Measurements from ENCODE around the gene PSME1.

Gene PSME1

GRCh38 chr14:24130717-24131548 lies 5.1 kb upstream of the PSME1 start:
- DNase-seq, result no peak

DNA sequence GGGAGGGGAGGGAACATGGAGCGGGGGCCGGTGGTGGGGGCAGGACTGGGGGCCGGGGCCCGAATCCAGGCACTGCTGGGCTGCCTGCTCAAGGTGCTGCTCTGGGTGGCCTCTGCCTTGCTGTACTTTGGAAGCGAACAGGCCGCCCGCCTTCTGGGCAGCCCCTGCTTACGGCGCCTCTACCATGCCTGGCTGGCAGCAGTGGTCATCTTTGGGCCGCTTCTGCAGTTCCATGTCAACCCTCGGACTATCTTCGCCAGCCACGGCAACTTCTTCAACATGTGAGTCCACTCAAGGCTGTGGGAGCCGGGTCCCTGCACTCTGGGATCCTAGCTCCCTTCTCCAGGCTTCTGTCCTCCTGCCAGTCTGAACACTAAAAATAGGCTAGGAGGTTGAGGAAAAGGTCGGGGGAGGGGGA lies 4.4 kb upstream of the PSME1 start:
- DNase-seq, result no peak

DNA sequence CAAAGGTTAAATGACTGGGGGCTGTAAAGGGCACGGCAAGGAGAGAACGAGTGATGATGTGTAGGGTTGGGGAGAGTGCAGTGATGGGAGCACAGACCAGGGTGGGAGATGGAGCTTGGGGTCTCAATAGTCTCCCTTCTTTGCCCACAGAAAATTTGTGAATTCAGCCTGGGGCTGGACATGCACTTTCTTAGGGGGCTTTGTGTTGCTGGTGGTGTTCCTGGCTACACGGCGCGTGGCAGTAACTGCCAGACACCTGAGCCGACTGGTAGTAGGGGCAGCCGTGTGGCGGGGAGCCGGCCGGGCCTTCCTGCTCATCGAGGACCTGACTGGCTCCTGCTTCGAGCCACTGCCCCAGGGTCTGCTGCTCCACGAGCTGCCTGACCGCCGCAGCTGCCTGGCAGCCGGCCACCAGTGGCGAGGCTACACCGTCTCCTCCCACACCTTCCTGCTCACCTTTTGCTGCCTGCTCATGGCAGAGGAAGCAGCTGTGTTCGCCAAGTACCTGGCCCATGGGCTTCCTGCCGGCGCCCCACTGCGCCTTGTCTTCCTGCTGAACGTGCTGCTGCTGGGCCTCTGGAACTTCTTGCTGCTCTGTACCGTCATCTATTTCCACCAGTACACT lies 3.8 kb upstream of the PSME1 start:
- DNase-seq, result peak; percentile 85

- no peak for DNase-seq
Measured at GRCh38 chr14:24132976-24133375, 3.0 kb upstream of the PSME1 start.

GRCh38 chr14:24133735-24134134 lies 2.3 kb upstream of the PSME1 start:
- no peak for DNase-seq

DNA sequence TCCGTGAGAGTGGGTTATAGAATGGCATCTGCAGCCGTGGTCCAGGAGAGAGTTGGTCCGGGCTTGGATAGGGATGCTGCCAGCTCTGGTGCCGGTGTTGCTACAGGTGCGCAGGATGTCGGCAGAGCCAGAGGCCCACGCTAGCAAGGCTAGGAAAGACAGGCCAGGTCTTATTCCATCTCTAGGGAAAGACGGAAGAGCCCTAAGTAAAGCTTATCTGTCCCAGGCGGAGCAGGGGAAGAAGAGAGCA lies 485 bp upstream of the PSME1 start:
- no peak for DNase-seq

DNA sequence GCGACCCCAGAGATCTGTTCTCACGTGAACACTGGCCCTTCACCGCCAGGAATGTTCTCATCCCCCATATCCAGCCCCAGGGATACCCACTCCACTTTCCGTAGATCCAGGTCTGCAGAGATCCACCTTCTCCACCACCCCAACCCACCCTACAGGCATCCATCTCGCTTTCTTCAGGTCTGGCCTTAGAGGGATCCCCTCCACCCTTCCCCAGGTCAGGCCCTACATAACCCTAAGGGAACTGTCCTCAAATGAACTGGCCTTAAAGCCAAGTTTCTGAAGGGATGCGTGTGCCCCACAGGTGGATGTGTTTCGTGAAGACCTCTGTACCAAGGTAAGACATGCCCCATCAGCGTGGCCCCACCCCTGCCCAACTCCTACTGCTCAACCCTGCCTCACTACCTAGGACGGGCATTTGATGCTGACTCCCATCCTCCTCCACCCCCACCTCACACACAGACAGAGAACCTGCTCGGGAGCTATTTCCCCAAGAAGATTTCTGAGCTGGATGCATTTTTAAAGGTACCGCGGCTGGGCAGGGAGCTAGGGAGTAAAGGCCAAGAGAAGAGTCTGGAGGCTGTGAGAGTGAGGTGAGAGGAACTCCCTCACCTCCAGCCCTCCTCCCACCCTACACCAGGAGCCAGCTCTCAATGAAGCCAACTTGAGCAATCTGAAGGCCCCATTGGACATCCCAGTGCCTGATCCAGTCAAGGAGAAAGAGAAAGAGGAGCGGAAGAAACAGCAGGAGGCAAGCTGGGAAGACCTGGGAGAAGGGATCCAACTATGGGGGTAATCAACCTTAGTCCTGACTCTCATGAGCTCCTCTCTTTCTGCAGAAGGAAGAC lies 912 bp downstream of the PSME1 start:
- no peak for DNase-seq

GRCh38 chr14:24137529-24138395 lies 1.8 kb downstream of the PSME1 start:
- no peak for DNase-seq

DNA sequence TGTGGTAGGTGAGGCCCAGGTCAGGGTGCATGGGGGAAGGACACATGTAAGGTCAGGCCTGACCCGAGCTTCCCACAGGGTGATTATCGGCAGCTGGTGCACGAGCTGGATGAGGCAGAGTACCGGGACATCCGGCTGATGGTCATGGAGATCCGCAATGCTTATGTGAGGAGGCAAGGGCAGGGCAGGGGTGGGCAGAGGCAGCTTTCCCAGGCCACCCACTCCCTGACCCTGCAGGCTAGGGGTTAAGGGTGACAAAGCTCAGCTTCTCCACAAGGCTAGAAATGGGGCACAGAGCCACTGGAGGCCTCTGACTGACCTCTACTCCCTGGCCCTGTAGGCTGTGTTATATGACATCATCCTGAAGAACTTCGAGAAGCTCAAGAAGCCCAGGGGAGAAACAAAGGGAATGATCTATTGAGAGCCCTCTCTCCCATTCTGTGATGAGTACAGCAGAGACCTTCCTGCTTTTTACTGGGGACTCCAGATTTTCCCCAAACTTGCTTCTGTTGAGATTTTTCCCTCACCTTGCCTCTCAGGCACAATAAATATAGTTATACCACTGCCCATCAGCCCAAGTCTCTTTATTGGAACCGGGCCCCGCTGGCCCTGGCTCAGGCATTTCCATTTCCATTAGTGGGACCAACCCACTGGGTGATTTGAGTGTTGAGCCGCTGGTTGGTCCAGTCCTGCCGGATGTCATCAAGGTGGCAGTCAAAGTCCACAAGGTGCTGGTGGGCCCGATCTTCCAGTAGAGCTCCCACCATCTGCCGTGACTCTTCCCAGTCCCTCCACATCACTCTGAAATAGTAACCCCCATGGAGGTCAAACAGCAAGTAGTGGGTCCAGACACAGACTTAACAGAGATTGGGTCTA lies 2.6 kb downstream of the PSME1 start:
- no peak for DNase-seq

DNA sequence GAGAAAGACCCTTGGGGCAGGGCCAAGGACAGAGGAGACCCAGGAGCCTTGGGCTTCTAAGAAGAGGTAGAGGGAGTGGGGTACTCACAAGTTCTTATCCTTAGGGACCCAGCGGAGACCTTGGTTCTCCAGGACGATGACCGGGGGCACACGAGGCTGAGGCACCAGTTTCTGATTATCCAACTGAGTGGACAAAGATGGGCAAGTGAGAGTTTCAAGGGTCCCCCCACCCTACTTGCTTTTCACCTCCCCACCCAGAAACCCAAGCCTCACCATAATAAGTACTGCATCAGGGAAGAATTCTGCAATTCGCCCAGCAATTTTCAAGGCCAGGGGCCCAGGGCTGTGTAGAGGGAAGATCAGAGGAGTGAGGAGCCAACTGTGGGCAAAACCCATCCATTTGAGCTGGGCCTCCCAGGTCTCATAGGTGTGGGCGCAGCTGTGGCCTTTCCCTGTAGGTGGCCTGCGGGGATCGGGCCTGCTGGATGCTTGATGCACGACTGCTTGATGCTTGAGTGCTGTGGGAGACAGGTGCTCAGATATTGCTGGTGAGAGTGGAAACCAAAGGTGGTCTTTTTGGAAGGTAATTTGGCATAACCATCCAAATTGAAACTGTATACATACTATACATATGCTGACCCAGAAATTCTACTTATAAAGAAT lies 3.4 kb downstream of the PSME1 start:
- no peak for DNase-seq

DNA sequence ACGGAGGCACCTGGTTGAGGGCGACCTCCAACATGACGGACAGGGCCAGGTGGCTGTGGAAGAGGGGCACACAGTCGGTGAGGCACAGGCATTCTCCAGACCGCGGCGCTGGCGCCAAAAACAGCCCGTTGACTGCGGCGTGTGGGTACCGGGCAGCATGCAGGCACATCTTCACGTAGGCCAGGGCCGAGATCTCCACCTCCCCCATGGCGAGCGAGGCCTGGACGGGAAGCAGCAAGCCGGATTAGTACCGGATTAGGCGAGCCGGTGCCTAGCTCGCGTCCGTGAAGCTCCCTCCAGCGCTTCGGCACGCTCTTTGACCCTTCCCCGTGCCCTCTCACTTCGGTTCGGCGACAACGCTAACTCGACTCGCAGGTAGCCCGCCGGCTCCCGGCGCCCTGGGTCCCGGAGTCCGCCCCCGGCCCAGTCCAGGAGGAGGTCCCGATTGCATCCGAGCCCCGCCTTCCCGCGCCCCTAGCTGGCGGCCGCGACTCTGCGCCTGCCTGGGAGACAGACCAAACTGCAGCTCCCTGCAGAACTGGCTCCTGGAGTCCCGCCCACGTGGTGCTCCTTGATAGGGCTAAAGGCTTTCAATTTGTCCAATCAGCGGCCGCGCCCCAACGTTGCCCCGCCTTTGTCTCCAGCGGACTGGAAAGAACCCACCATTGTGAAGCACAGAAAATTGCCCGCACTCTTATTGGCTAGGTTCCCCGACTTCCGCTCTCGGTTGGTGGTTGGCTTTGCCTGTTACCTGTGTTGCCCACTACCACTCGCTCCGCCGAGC lies 5.3 kb downstream of the PSME1 start, which contains the start of gene EMC9:
Gene EMC9, minus strand, starts transcription at position 495 of the 784 bp plus-strand sequence. Its CDS starts 287 bp downstream, at position 208.
- DNase-seq, result peak; percentile 100

DNA sequence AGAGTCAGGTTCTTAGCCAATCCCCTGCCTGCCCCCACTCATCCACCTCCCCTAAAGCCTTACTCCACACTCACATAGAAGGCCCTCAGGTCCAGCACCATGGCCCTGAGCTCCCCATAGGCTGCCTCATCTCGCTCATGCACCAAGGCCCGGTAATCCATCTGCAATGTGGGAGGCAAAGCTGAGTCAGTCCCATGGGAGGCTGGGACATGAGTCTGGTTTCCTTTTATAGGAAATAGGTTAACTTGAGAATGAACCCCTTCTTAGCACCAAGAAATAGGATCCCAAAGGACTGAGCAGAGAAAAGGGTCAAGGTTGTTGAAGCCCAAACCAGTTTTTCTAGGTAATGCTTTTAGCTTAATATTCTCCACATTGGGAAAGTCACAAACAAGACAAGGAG lies 7.5 kb downstream of the PSME1 start:
- DNase-seq, result no peak

GRCh38 chr14:24144451-24144850 lies 8.5 kb downstream of the PSME1 start:
- DNase-seq, result no peak

DNA sequence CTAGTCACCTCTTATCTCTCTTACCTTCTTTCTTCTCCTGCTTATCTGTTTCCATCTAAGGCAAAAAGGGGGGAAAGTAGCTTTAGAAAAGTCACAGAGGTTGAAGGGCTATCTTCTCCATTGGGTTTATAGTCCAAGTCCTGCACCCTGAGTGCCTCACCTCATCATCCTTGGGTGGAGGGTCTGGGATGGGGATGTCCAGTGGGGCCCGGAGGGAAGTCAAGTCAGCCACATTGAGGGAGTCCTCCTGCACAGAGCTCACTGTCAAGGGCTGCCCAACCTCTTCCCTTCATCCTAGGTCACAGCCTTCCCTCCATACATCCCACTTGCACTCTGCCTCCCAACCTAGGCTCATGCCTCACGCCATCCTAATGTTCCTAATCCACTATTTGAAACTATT lies 9.2 kb downstream of the PSME1 start:
- DNase-seq, result no peak

DNA sequence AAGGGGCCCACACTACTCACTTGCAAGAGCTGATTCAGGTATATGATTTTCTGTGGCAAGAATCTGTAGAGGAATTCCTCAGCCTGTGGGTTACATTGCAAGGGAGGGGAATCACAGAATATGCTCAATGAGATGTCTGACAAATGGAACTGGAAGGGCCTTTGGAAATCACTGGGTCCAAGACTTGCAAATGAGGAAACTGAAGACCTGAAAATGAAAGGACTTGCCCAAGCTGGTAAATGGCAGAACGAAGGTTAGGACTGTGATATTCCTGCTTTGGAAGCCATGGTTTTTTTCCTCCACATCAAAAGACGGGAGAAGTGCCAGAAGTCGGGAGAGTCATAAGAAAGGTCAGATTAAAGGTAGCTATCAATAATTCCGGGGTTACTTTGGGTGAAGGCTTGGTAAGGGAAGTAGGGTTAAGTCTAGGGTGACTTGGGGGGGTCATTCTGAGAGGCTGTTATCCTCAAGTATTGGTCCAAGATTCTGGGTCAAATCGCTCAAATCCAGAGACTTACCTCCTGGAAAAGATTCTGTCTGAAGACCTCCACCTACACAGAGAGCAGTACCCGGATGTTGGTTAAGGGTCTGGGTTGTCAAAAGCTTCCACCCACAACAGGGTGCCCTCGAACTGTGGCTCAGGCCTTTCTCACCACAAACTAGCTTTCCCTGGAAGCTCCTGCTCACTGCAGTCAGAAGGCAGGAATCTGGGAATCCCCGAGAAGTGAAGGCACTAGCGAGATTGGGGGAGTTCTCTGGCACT lies 9.9 kb downstream of the PSME1 start:
- DNase-seq, result no peak

GRCh38 chr14:24146453-24146977 lies 10.5 kb downstream of the PSME1 start, which contains the start of gene PSME2:
PSME2 (minus strand) TSS chr14:24146610; CDS start chr14:24146581, 29 bp downstream.
- peak; percentile 98 for DNase-seq

DNA sequence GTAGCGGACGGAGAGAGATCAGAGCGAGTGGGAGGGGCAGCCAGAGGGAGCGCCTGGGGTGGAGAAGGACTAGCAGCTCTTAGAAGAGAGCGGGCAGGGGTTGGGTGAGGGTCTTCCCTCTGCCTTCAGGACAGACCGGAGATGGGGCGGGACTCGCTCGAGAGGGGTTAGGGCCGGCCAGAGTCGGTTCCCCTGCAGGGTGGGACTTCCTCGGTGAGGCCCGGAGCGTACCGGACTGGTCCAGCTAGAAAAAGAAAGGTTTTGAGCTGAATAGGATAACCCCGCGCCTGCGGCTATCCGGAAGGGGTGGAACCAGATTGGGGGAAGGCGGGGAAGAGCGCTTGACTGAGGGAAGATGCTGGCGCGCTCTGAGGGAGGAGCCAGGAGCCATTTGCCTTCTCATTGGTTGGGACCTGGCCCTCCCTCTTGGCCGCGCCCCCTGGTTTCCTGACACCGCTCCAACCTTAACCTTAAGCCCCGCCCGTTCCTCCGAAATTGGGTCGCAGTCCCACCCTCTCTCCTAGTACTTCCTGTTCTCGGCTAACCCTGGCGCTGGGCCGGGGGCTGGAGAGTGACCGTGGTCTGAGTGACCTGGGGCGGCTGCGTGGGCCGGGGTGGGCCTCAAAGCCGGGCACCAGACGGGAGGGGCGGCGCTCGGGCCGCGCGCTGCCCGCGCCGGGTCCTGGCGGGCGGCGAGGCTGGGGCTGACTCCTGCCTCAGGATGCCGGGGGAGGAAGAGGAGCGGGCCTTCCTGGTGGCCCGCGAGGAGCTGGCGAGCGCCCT lies 11.2 kb downstream of the PSME1 start, which contains the start of gene RNF31:
Gene RNF31, plus strand, starts transcription at position 521 of the 783 bp plus-strand sequence. Its CDS starts 201 bp downstream, at position 722.
- peak; percentile 98 for DNase-seq

All from COR-L47 (cell line).